ENCODE results near the gene BANF2. TPM values are rescaled to one million over a fixed set of nuclear protein-coding genes. Genes with fewer than 3 reads are reported as not detected.
"Not testable (repeated sequence)": the region's sequence is repeated elsewhere in the genome, so short reads cannot be mapped to it uniquely, and the experiment has no call there.

BANF2 gene
- total RNA-seq, 1 donor: not detected

- Histone ChIP-seq H3K9me3 (ENCODE audit: low read depth, low read length) (no peaks in the 10 kb centered on the region), H3K4me3 (ENCODE audit: low read length) (no peak overlapping the region), H3K27me3 (ENCODE audit: insufficient read depth, low read length) (no peaks in the 10 kb centered on the region), H3K4me1 (ENCODE audit: insufficient read depth, low read length) (no peaks in the 10 kb centered on the region)
Measured at GRCh38 chr20:17762873-17763557, 63.2 kb downstream of the BANF2 start.

GRCh38 chr20:17765017-17765416 lies 65.3 kb downstream of the BANF2 start:
- Histone ChIP-seq H3K4me3 (ENCODE audit: low read length) (no peak overlapping the region), H3K27me3 (ENCODE audit: insufficient read depth, low read length) (no peaks in the 10 kb centered on the region), H3K9me3 (ENCODE audit: low read depth, low read length) (no peaks in the 10 kb centered on the region), H3K4me1 (ENCODE audit: insufficient read depth, low read length) (no peaks in the 10 kb centered on the region)

DNA sequence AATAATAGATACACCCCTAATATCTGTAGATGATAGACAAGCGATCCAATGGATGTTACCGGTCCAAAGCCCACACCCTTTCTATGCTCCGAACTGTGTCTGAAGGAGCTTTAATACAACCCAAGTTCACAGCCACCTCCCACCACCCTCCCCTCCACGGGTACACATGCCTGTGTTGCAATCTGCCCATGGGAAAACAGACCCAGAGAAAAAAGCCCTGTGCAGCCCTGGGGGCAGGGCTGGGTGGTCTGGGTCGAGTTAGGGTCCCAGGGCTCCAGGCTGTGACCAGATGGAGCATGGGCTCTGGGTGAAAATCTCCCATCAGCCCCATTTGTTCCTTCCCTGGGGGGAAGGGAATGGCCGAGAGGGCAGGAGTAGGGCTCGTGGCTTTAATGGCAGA lies 65.8 kb downstream of the BANF2 start:
- no peaks in the 10 kb centered on the region for H3K9me3 ChIP-seq (ENCODE audit: low read depth, low read length)
- no peaks in the 10 kb centered on the region for H3K4me1 ChIP-seq (ENCODE audit: insufficient read depth, low read length)
- no peak overlapping the region for H3K4me3 ChIP-seq (ENCODE audit: low read length)
- no peaks in the 10 kb centered on the region for H3K27me3 ChIP-seq (ENCODE audit: insufficient read depth, low read length)

- no peak overlapping the region for H3K4me3 ChIP-seq (ENCODE audit: low read length)
- H3K9me3 ChIP-seq (ENCODE audit: low read depth, low read length): no peaks in the 10 kb centered on the region
- no peaks in the 10 kb centered on the region for H3K4me1 ChIP-seq (ENCODE audit: insufficient read depth, low read length)
- H3K27me3 ChIP-seq (ENCODE audit: insufficient read depth, low read length): no peaks in the 10 kb centered on the region
Measured at GRCh38 chr20:17766226-17766625, 66.5 kb downstream of the BANF2 start.

GRCh38 chr20:17767624-17768023 lies 67.9 kb downstream of the BANF2 start:
- H3K27me3 ChIP-seq (ENCODE audit: insufficient read depth, low read length): no peaks in the 10 kb centered on the region
- H3K4me3 ChIP-seq (ENCODE audit: low read length): no peak overlapping the region
- H3K9me3 ChIP-seq (ENCODE audit: low read depth, low read length): no peaks in the 10 kb centered on the region
- no peaks in the 10 kb centered on the region for H3K4me1 ChIP-seq (ENCODE audit: insufficient read depth, low read length)

DNA sequence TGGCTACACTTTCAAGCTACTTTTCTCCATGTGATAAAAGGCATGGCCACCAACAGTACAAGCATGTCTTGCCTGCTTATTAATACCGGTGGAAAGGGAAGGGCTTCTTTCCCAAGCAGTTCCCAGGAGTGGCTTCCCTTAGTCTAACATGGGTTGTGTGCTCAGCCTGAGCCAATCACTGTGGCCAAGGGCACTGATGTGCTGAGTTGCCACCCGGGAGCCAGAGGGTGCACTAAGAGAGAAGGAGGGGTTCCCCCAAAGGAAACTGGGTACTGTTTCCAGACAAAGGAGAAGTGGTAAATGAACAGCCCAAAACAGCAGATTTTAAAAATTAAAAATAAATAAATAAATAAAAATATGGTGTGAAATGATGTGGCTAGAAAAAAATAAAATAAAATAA lies 68.5 kb downstream of the BANF2 start:
- no peaks in the 10 kb centered on the region for H3K27me3 ChIP-seq (ENCODE audit: insufficient read depth, low read length)
- H3K4me1 ChIP-seq (ENCODE audit: insufficient read depth, low read length): no peaks in the 10 kb centered on the region
- H3K9me3 ChIP-seq (ENCODE audit: low read depth, low read length): no peaks in the 10 kb centered on the region
- no peak overlapping the region for H3K4me3 ChIP-seq (ENCODE audit: low read length)

DNA sequence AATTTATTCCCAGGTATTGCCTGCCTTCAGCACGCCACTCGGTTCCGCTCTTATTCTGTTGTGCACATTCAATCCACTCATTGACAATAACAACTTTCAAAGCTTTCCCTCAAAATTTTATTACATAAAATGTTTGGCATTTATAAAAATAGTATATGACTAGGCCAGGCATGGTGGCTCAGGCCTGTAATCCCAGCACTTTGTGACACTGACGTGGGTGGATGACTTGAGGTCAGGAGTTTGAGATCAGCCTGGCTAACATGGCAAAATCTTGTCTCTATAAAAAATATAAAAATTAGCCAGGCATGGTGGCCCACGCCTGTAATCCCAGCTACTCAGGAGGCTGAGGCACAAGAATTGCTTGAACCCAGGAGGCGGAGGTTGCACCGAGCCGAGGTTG lies 70.0 kb downstream of the BANF2 start:
- H3K4me3 ChIP-seq (ENCODE audit: low read length); H3K27me3 ChIP-seq (ENCODE audit: insufficient read depth, low read length); H3K9me3 ChIP-seq (ENCODE audit: low read depth, low read length); H3K4me1 ChIP-seq (ENCODE audit: insufficient read depth, low read length): not testable (repeated sequence)

DNA sequence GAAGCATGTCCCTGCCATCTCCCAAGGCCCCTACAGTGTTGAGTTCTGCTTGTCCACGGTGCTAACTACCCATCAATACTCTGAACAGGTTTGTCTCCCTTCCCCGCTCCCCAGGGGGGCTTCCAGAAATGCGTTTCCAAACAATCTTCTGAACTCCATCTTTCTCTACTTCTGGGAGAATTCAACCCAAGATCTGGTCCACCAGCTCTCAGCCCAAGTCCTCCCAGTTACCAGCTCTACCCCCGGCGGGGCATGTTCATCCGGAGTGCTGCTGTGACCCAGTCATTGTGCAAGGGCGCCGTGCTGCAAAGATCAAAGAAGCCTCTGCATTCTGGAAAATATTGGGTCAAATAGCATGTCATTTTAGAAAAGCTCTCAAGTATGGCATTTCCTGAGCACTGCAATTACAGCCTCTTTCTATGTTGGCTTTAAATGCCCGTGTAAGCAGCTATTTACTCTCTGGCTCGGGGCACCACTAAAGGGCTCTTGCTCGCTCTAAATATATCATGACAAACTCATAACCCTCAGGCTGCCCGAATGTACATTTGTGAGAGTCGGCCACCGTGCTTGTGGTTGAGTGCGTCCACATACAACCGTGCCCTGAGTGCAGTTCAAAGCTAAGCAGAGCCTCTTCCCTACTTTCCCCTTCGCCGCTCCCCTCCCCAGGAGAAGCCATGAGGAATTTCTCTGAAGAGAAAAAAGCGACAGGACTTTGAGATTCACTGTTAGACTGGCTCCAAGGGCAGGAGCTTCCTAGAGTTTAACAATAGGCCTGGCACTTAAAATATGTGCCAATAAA lies 71.6 kb downstream of the BANF2 start:
- Histone ChIP-seq H3K4me1 (ENCODE audit: insufficient read depth, low read length) (no peaks in the 10 kb centered on the region), H3K27me3 (ENCODE audit: insufficient read depth, low read length) (no peaks in the 10 kb centered on the region), H3K4me3 (ENCODE audit: low read length) (no peak overlapping the region), H3K9me3 (ENCODE audit: low read depth, low read length) (no peaks in the 10 kb centered on the region)

GRCh38 chr20:17772005-17772343 lies 72.2 kb downstream of the BANF2 start:
- Histone ChIP-seq H3K27me3 (ENCODE audit: insufficient read depth, low read length) (no peaks in the 10 kb centered on the region), H3K4me3 (ENCODE audit: low read length) (no peak overlapping the region), H3K4me1 (ENCODE audit: insufficient read depth, low read length) (no peaks in the 10 kb centered on the region), H3K9me3 (ENCODE audit: low read depth, low read length) (no peaks in the 10 kb centered on the region)

GRCh38 chr20:17773619-17774018 lies 73.9 kb downstream of the BANF2 start:
- Histone ChIP-seq H3K9me3 (ENCODE audit: low read depth, low read length) (no peaks in the 10 kb centered on the region), H3K4me3 (ENCODE audit: low read length) (no peak overlapping the region)

GRCh38 chr20:17775600-17775999 lies 75.8 kb downstream of the BANF2 start:
- Histone ChIP-seq H3K27me3 (ENCODE audit: insufficient read depth, low read length) (no peaks in the 10 kb centered on the region), H3K4me1 (ENCODE audit: insufficient read depth, low read length) (no peaks in the 10 kb centered on the region), H3K9me3 (ENCODE audit: low read depth, low read length) (no peaks in the 10 kb centered on the region), H3K4me3 (ENCODE audit: low read length) (no peak overlapping the region)

More at GRCh38 chr20:17773619-17774018, 73.9 kb downstream of the BANF2 start:
- Histone ChIP-seq H3K4me1 (ENCODE audit: insufficient read depth, low read length) (no peaks in the 10 kb centered on the region), H3K27me3 (ENCODE audit: insufficient read depth, low read length) (no peaks in the 10 kb centered on the region)

GRCh38 chr20:17776551-17776950 lies 76.8 kb downstream of the BANF2 start:
- Histone ChIP-seq H3K27me3 (ENCODE audit: insufficient read depth, low read length) (no peaks in the 10 kb centered on the region), H3K9me3 (ENCODE audit: low read depth, low read length) (no peaks in the 10 kb centered on the region), H3K4me3 (ENCODE audit: low read length) (no peak overlapping the region), H3K4me1 (ENCODE audit: insufficient read depth, low read length) (no peaks in the 10 kb centered on the region)

- not testable (repeated sequence) for H3K4me1 ChIP-seq (ENCODE audit: insufficient read depth, low read length); H3K4me3 ChIP-seq (ENCODE audit: low read length); H3K27me3 ChIP-seq (ENCODE audit: insufficient read depth, low read length)
Measured at GRCh38 chr20:17779011-17779410, 79.2 kb downstream of the BANF2 start.

GRCh38 chr20:17782768-17783167 lies 83.0 kb downstream of the BANF2 start:
- Histone ChIP-seq H3K4me1 (ENCODE audit: insufficient read depth, low read length) (no peaks in the 10 kb centered on the region), H3K27me3 (ENCODE audit: insufficient read depth, low read length) (no peaks in the 10 kb centered on the region), H3K4me3 (ENCODE audit: low read length) (no peak overlapping the region), H3K9me3 (ENCODE audit: low read depth, low read length) (no peaks in the 10 kb centered on the region)

More at GRCh38 chr20:17779011-17779410, 79.2 kb downstream of the BANF2 start:
- H3K9me3 ChIP-seq (ENCODE audit: low read depth, low read length): not testable (repeated sequence)

- Histone ChIP-seq H3K4me3 (ENCODE audit: low read length) (no peak overlapping the region), H3K4me1 (ENCODE audit: insufficient read depth, low read length) (no peaks in the 10 kb centered on the region), H3K9me3 (ENCODE audit: low read depth, low read length) (no peaks in the 10 kb centered on the region), H3K27me3 (ENCODE audit: insufficient read depth, low read length) (no peaks in the 10 kb centered on the region)
Measured at GRCh38 chr20:17783671-17784070, 83.9 kb downstream of the BANF2 start.

DNA sequence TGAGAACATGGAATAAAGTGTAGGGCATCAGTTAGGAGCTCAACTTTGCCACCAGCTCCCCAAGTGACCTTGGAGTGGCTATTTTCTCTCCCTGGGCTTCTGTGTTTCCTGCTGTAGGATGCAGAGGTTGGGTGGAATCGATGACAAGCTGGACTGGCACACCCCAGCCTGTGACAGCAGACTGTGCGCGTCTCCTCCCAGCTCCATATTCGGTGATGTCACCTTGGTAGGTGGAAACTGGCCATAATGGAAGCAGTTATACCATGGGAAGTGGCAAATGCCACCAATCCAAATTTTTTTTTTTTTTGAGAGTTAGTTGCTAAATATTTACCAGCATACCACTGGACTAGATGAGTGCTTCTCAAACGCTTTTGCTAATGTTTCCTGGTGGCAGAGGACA lies 85.2 kb downstream of the BANF2 start:
- H3K4me3 ChIP-seq (ENCODE audit: low read length): no peak overlapping the region
- H3K4me1 ChIP-seq (ENCODE audit: insufficient read depth, low read length): no peaks in the 10 kb centered on the region
- no peaks in the 10 kb centered on the region for H3K9me3 ChIP-seq (ENCODE audit: low read depth, low read length)
- H3K27me3 ChIP-seq (ENCODE audit: insufficient read depth, low read length): no peaks in the 10 kb centered on the region

Measured in mononuclear cell (primary cell).